Chondrocyte (in vitro differentiated cells): ENCODE measurements around the gene ZBTB44. TPM values are rescaled to one million over a fixed set of nuclear protein-coding genes. Genes with fewer than 3 reads are reported as not detected.

Source experiments
- DNase-seq: peaks from one replicate; pipeline ENCODE4 v3.0.0; 2021; ENCODE audit warnings: mixed read lengths, low spot score
- H3K27ac Mint-ChIP-seq: one replicate; pipeline ENCODE4 v1.8.0; 2021; ENCODE audit warnings: mild to moderate bottlenecking, moderate library complexity, mixed read lengths; ENCODE audit not compliant: unreplicated experiment
- H3K27me3 Mint-ChIP-seq: 2 replicates; pipeline ENCODE4 v1.8.0; 2021; ENCODE audit warnings: low read depth, mixed read lengths
- H3K36me3 Mint-ChIP-seq: 2 replicates; pipeline ENCODE4 v1.8.0; 2021; ENCODE audit warnings: low read depth, mixed read lengths
- H3K4me1 Mint-ChIP-seq: 2 replicates; pipeline ENCODE4 v1.8.0; 2021; ENCODE audit warnings: low read depth, mild to moderate bottlenecking, mixed read lengths
- H3K4me3 Mint-ChIP-seq: one replicate; pipeline ENCODE4 v1.8.0; 2021; ENCODE audit warnings: mild to moderate bottlenecking, moderate library complexity, mixed read lengths; ENCODE audit not compliant: unreplicated experiment
- H3K9me3 Mint-ChIP-seq: 2 replicates; pipeline ENCODE4 v1.8.0; 2021; ENCODE audit warnings: low read depth, mixed read lengths
- CTCF ChIP-seq: fragments of 200-600 bp; sonication (generic); IDR thresholded peaks from 2 replicates; pipeline ENCODE4 v1.5.0; 2021; ENCODE audit warnings: antibody characterized with exemption, mild to moderate bottlenecking, moderate library complexity
- total RNA-seq: library from RNA; stranded (reverse); gene quantifications from 3 replicates; pipeline ENCODE4 v1.2.1, GENCODE V29; 2021

ZBTB44 gene
- total RNA-seq, 1 donor from 2014 or later: 21.2 TPM

GRCh38 chr11:130217133-130218031 lies 97.3 kb downstream of the ZBTB44 start:
- DNase-seq: no peak
- no peak for TF ChIP-seq CTCF
- no peaks in the 10 kb centered on the region for H3K4me1 Mint-ChIP-seq
- H3K4me3 Mint-ChIP-seq: no peak overlapping the region
- H3K27ac Mint-ChIP-seq: no peak overlapping the region
- H3K36me3 Mint-ChIP-seq: peaks cover 3% of the 10 kb centered on the region
- no peaks in the 10 kb centered on the region for H3K9me3 Mint-ChIP-seq
- H3K27me3 Mint-ChIP-seq: peaks cover 33% of the 10 kb centered on the region

- no peak overlapping the region for H3K27ac Mint-ChIP-seq
- H3K9me3 Mint-ChIP-seq: no peaks in the 10 kb centered on the region
- TF ChIP-seq CTCF: no peak
- no peak overlapping the region for H3K4me3 Mint-ChIP-seq
- H3K27me3 Mint-ChIP-seq: peaks cover 41% of the 10 kb centered on the region
- no peak for DNase-seq
- peaks cover 3% of the 10 kb centered on the region for H3K36me3 Mint-ChIP-seq
- no peaks in the 10 kb centered on the region for H3K4me1 Mint-ChIP-seq
Measured at GRCh38 chr11:130216591-130217132, 98.1 kb downstream of the ZBTB44 start.

- H3K4me1 Mint-ChIP-seq: no peaks in the 10 kb centered on the region
- no peak overlapping the region for H3K4me3 Mint-ChIP-seq
- TF ChIP-seq CTCF: no peak
- no peak for DNase-seq
- H3K27me3 Mint-ChIP-seq: peaks cover 45% of the 10 kb centered on the region
- H3K9me3 Mint-ChIP-seq: no peaks in the 10 kb centered on the region
- H3K36me3 Mint-ChIP-seq: peaks cover 3% of the 10 kb centered on the region
- H3K27ac Mint-ChIP-seq: no peak overlapping the region
Measured at GRCh38 chr11:130216221-130216550, 98.5 kb downstream of the ZBTB44 start.

GRCh38 chr11:130215531-130216220 lies 99.0 kb downstream of the ZBTB44 start:
- no peak for DNase-seq
- Mint-ChIP-seq H3K36me3 (peaks cover 3% of the 10 kb centered on the region), H3K27me3 (peaks cover 47% of the 10 kb centered on the region), H3K27ac (no peak overlapping the region), H3K4me3 (no peak overlapping the region), H3K4me1 (no peaks in the 10 kb centered on the region), H3K9me3 (no peaks in the 10 kb centered on the region)
- no peak for TF ChIP-seq CTCF

GRCh38 chr11:130214861-130215530 lies 99.7 kb downstream of the ZBTB44 start:
- TF ChIP-seq CTCF: no peak
- no peaks in the 10 kb centered on the region for H3K9me3 Mint-ChIP-seq

More at GRCh38 chr11:130214861-130215530, 99.7 kb downstream of the ZBTB44 start:
- Mint-ChIP-seq H3K4me1 (no peaks in the 10 kb centered on the region), H3K36me3 (peaks cover 4% of the 10 kb centered on the region), H3K4me3 (no peak overlapping the region), H3K27me3 (peaks cover 50% of the 10 kb centered on the region), H3K27ac (no peak overlapping the region)
- DNase-seq: no peak
